NB4 (cell line): Measurements from ENCODE around the gene ABHD3.

Experiments
- CTCF ChIP-seq: IDR thresholded peaks from one replicate; pipeline ENCODE4 v1.5.1; 2012; ENCODE audit warnings: low read depth, low read length
- MAX ChIP-seq: IDR thresholded peaks from 2 replicates; pipeline ENCODE4 v1.6.1; 2011; ENCODE audit warnings: low read depth, low read length
- MYC ChIP-seq: IDR thresholded peaks from 2 replicates; pipeline ENCODE4 v1.6.1; 2011; ENCODE audit warnings: low read depth, low read length
- POLR2A ChIP-seq: IDR thresholded peaks from 2 replicates; pipeline ENCODE4 v1.6.1; 2011; ENCODE audit warnings: mild to moderate bottlenecking; ENCODE audit not compliant: insufficient read length; ENCODE audit errors: extremely low read depth

- TF ChIP-seq CTCF (no peak), MAX (no peak), POLR2A (no peak), MYC (no peak)
Measured at GRCh38 chr18:21602299-21602587, 102.3 kb downstream of the ABHD3 start.
